Karpas-422 (cell line): Measurements from ENCODE around the gene IKBKG. TPM values are rescaled to one million over a fixed set of nuclear protein-coding genes. Genes with fewer than 3 reads are reported as not detected.
"Not testable (repeated sequence)": the region's sequence is repeated elsewhere in the genome, so short reads cannot be mapped to it uniquely, and the experiment has no call there.

ENCODE experiments used
- DNase-seq: peaks from one replicate; pipeline ENCODE4 v3.0.0-alpha.2; 2015
- H2AFZ ChIP-seq: fragments of 200-600 bp; sonication (generic); 2 replicates; pipeline ENCODE4 v1.6.1; 2014; ENCODE audit warnings: antibody characterized with exemption, low read length, mixed read lengths
- H3K27ac ChIP-seq: fragments of 200-600 bp; sonication (generic); 2 replicates; pipeline ENCODE4 v1.5.1; 2014; ENCODE audit warnings: mild to moderate bottlenecking, low read length, moderate library complexity
- H3K27me3 ChIP-seq: fragments of 200-600 bp; sonication (generic); 2 replicates; pipeline ENCODE4 v1.6.1; 2014; ENCODE audit warnings: low read length, mixed read lengths
- H3K36me3 ChIP-seq: fragments of 200-600 bp; sonication (generic); 2 replicates; pipeline ENCODE4 v1.6.1; 2014; ENCODE audit warnings: low read length, mixed read lengths; ENCODE audit not compliant: insufficient read depth
- H3K4me1 ChIP-seq: fragments of 200-600 bp; sonication (generic); 2 replicates; pipeline ENCODE4 v1.6.1; 2014; ENCODE audit warnings: mild to moderate bottlenecking, low read length, mixed read lengths
- H3K4me2 ChIP-seq: fragments of 200-600 bp; sonication (generic); 2 replicates; pipeline ENCODE4 v1.6.1; 2014; ENCODE audit warnings: low read length, low read depth, mild to moderate bottlenecking; ENCODE audit not compliant: poor library complexity, severe bottlenecking
- H3K4me3 ChIP-seq: fragments of 200-600 bp; sonication (generic); 2 replicates; pipeline ENCODE4 v1.5.1; 2014; ENCODE audit warnings: mild to moderate bottlenecking, antibody characterized with exemption, low read length, mixed read lengths
- H3K79me2 ChIP-seq: fragments of 200-600 bp; sonication (generic); 2 replicates; pipeline ENCODE4 v1.6.1; 2014; ENCODE audit warnings: mild to moderate bottlenecking, low read length, mixed read lengths
- H3K9ac ChIP-seq: fragments of 200-600 bp; sonication (generic); 2 replicates; pipeline ENCODE4 v1.6.0; 2014; ENCODE audit warnings: low read length
- H3K9me2 ChIP-seq: fragments of 200-600 bp; sonication (generic), shearing (Covaris generic); replicated peaks from 2 replicates; pipeline ENCODE4 v1.6.0; 2014; ENCODE audit warnings: mild to moderate bottlenecking, low read length, moderate library complexity; ENCODE audit not compliant: insufficient read depth
- H3K9me3 ChIP-seq: fragments of 300-700, 200-600 bp; sonication (generic); 2 replicates; pipeline ENCODE4 v1.6.1; 2014; ENCODE audit warnings: low read length, mixed read lengths
- H4K20me1 ChIP-seq: fragments of 200-600 bp; sonication (generic); 2 replicates; pipeline ENCODE4 v1.6.1; 2014; ENCODE audit warnings: mild to moderate bottlenecking, antibody characterized with exemption, low read length, low read depth; ENCODE audit not compliant: insufficient read depth
- total RNA-seq: library from RNA; depleted of rRNA; stranded (reverse); fragments of >200 nt; shearing (Covaris generic); gene quantifications from 2 replicates; pipeline ENCODE4 v1.2.3, GENCODE V29; 2014; ENCODE audit warnings: low replicate concordance

Gene IKBKG
- total RNA-seq, 1 experiment from 2014 or later = 8.1 TPM

GRCh38 chrX:154532690-154533089, 14.7 kb upstream of the IKBKG start:
- H3K36me3 ChIP-seq = no peaks in the 10 kb centered on the region
- H2AFZ ChIP-seq = no peak overlapping the region
- H3K4me3 ChIP-seq = no peak overlapping the region
- no peaks in the 10 kb centered on the region for H3K9me3 ChIP-seq
- no peak overlapping the region for H3K4me2 ChIP-seq
- H3K4me1 ChIP-seq = peaks cover 4% of the 10 kb centered on the region
- H3K9me2 ChIP-seq = no peaks in the 10 kb centered on the region
- no peak overlapping the region for H3K9ac ChIP-seq
- H3K27me3 ChIP-seq = no peaks in the 10 kb centered on the region
- DNase-seq = no peak
- no peak overlapping the region for H3K27ac ChIP-seq
- H3K79me2 ChIP-seq = no peaks in the 10 kb centered on the region
- no peaks in the 10 kb centered on the region for H4K20me1 ChIP-seq

GRCh38 chrX:154534526-154535322, 12.7 kb upstream of the IKBKG start:
- H3K4me1 ChIP-seq = peaks cover 3% of the 10 kb centered on the region
- no peak overlapping the region for H3K4me3 ChIP-seq
- no peak overlapping the region for H3K27ac ChIP-seq
- H3K79me2 ChIP-seq = no peaks in the 10 kb centered on the region
- H2AFZ ChIP-seq = no peak overlapping the region
- no peaks in the 10 kb centered on the region for H3K9me3 ChIP-seq
- no peaks in the 10 kb centered on the region for H3K36me3 ChIP-seq
- H3K4me2 ChIP-seq = no peak overlapping the region
- H3K9me2 ChIP-seq = no peaks in the 10 kb centered on the region
- H3K27me3 ChIP-seq = no peaks in the 10 kb centered on the region
- peak; percentile 95 for DNase-seq
- H3K9ac ChIP-seq = peak overlapping the region; percentile 41; the same call in 1 of the 2 replicates
- no peaks in the 10 kb centered on the region for H4K20me1 ChIP-seq

GRCh38 chrX:154535892-154536291, 11.5 kb upstream of the IKBKG start:
- DNase-seq = no peak

GRCh38 chrX:154539077-154539476, 8.3 kb upstream of the IKBKG start:
- no peak overlapping the region for H3K4me3 ChIP-seq
- no peak overlapping the region for H3K9ac ChIP-seq
- H3K79me2 ChIP-seq = no peaks in the 10 kb centered on the region
- no peak overlapping the region for H3K27ac ChIP-seq
- peak; percentile 30 for DNase-seq
- H4K20me1 ChIP-seq = no peaks in the 10 kb centered on the region
- H3K4me2 ChIP-seq = no peak overlapping the region
- no peaks in the 10 kb centered on the region for H3K36me3 ChIP-seq
- H3K4me1 ChIP-seq = peaks cover 3% of the 10 kb centered on the region
- no peak overlapping the region for H2AFZ ChIP-seq
- no peaks in the 10 kb centered on the region for H3K9me2 ChIP-seq
- H3K9me3 ChIP-seq = no peaks in the 10 kb centered on the region
- H3K27me3 ChIP-seq = no peaks in the 10 kb centered on the region

More at GRCh38 chrX:154535892-154536291, 11.5 kb upstream of the IKBKG start:
- Histone ChIP-seq H3K79me2 (no peaks in the 10 kb centered on the region), H3K27me3 (no peaks in the 10 kb centered on the region), H3K36me3 (no peaks in the 10 kb centered on the region), H3K4me3 (no peak overlapping the region), H3K9ac (no peak overlapping the region), H3K9me2 (no peaks in the 10 kb centered on the region), H3K27ac (no peak overlapping the region), H3K4me2 (no peak overlapping the region), H2AFZ (no peak overlapping the region), H3K4me1 (peaks cover 3% of the 10 kb centered on the region), H3K9me3 (no peaks in the 10 kb centered on the region), H4K20me1 (no peaks in the 10 kb centered on the region)

- H3K4me2 ChIP-seq, H3K9me3 ChIP-seq, H3K9me2 ChIP-seq, H3K4me3 ChIP-seq, H2AFZ ChIP-seq, H3K27ac ChIP-seq, H4K20me1 ChIP-seq, H3K4me1 ChIP-seq, H3K27me3 ChIP-seq, DNase-seq, H3K9ac ChIP-seq, H3K79me2 ChIP-seq, H3K36me3 ChIP-seq: not testable (repeated sequence)
Observed at GRCh38 chrX:154540365-154540764, 7.1 kb upstream of the IKBKG start.

- Histone ChIP-seq H3K9me3 (no peaks in the 10 kb centered on the region), H3K9ac (no peak overlapping the region), H3K4me2 (no peak overlapping the region), H3K9me2 (no peaks in the 10 kb centered on the region), H3K79me2 (peaks cover 9% of the 10 kb centered on the region), H3K4me1 (peaks cover 14% of the 10 kb centered on the region), H3K27ac (no peak overlapping the region), H3K4me3 (no peak overlapping the region), H2AFZ (no peak overlapping the region), H3K27me3 (no peaks in the 10 kb centered on the region), H4K20me1 (no peaks in the 10 kb centered on the region), H3K36me3 (no peaks in the 10 kb centered on the region; the same call in 1 of the 2 replicates)
- DNase-seq = no peak
Observed at GRCh38 chrX:154540897-154541535, 6.4 kb upstream of the IKBKG start.

- Histone ChIP-seq H3K4me3 (no peak overlapping the region), H2AFZ (no peak overlapping the region), H3K9me3 (no peaks in the 10 kb centered on the region), H3K27me3 (no peaks in the 10 kb centered on the region), H3K36me3 (no peaks in the 10 kb centered on the region; the same call in 1 of the 2 replicates), H3K27ac (no peak overlapping the region), H4K20me1 (no peaks in the 10 kb centered on the region), H3K9me2 (no peaks in the 10 kb centered on the region), H3K79me2 (peaks cover 13% of the 10 kb centered on the region), H3K9ac (no peak overlapping the region), H3K4me1 (peaks cover 15% of the 10 kb centered on the region), H3K4me2 (no peak overlapping the region)
- DNase-seq = no peak
Observed at GRCh38 chrX:154541589-154541895, 5.9 kb upstream of the IKBKG start.

- H3K36me3 ChIP-seq = no peaks in the 10 kb centered on the region; the same call in 1 of the 2 replicates
- no peak overlapping the region for H2AFZ ChIP-seq
- H3K9me2 ChIP-seq = no peaks in the 10 kb centered on the region
- no peak overlapping the region for H3K9ac ChIP-seq
- no peaks in the 10 kb centered on the region for H3K27me3 ChIP-seq
- no peak overlapping the region for H3K4me2 ChIP-seq
- no peaks in the 10 kb centered on the region for H4K20me1 ChIP-seq
- peak; percentile 51 for DNase-seq
- H3K27ac ChIP-seq = no peak overlapping the region
- no peaks in the 10 kb centered on the region for H3K9me3 ChIP-seq
- no peak overlapping the region for H3K4me3 ChIP-seq
- peaks cover 13% of the 10 kb centered on the region for H3K79me2 ChIP-seq
- peaks cover 15% of the 10 kb centered on the region for H3K4me1 ChIP-seq
Observed at GRCh38 chrX:154541896-154542722, 5.3 kb upstream of the IKBKG start.
